Dendritic cell treated with granulocyte-macrophage colony-stimulating factor and Interleukin-4, amounts not matched to agents 40 ng/mL and 50 ng/mL, for 4 days (primary cell): Measurements from ENCODE around the gene ARL4A.

Experiments
- H3K27ac Mint-ChIP-seq: one replicate; pipeline ENCODE4 v1.8.0; 2022; ENCODE audit warnings: mild to moderate bottlenecking, mixed read lengths
- H3K27me3 Mint-ChIP-seq: one replicate; pipeline ENCODE4 v1.8.0; 2022; ENCODE audit warnings: mild to moderate bottlenecking, mixed read lengths
- H3K36me3 Mint-ChIP-seq: one replicate; pipeline ENCODE4 v1.8.0; 2022; ENCODE audit warnings: low read depth, mixed read lengths
- H3K4me1 Mint-ChIP-seq: one replicate; pipeline ENCODE4 v1.8.0; 2022; ENCODE audit warnings: low read depth, mixed read lengths
- H3K4me3 Mint-ChIP-seq: one replicate; pipeline ENCODE4 v1.8.0; 2022; ENCODE audit warnings: mild to moderate bottlenecking, moderate library complexity, mixed read lengths
- H3K9me3 Mint-ChIP-seq: one replicate; pipeline ENCODE4 v1.8.0; 2022; ENCODE audit warnings: mixed read lengths
- intact Hi-C: fragments of 100-400 bp; cut with micrococcal nuclease; formaldehyde crosslinking; loops from one replicate; pipeline ENCODE4 v1.15.0; 2022

The ARL4A gene

GRCh38 chr7:12731775-12732174, 44.3 kb downstream of the ARL4A start:
- H3K9me3 Mint-ChIP-seq: no peaks in the 10 kb centered on the region
- H3K27ac Mint-ChIP-seq: no peak overlapping the region

GRCh38 chr7:12732428-12732827, 45.0 kb downstream of the ARL4A start:
- Mint-ChIP-seq H3K4me1 (peaks cover 26% of the 10 kb centered on the region), H3K27ac (no peak overlapping the region), H3K36me3 (no peaks in the 10 kb centered on the region), H3K27me3 (no peaks in the 10 kb centered on the region), H3K9me3 (no peaks in the 10 kb centered on the region), H3K4me3 (no peak overlapping the region)
- intact Hi-C loops: no loop called here

More at GRCh38 chr7:12731775-12732174, 44.3 kb downstream of the ARL4A start:
- H3K27me3 Mint-ChIP-seq: no peaks in the 10 kb centered on the region
- H3K36me3 Mint-ChIP-seq: no peaks in the 10 kb centered on the region
- H3K4me1 Mint-ChIP-seq: peaks cover 26% of the 10 kb centered on the region
- H3K4me3 Mint-ChIP-seq: no peak overlapping the region
- intact Hi-C loops: no loop called here

GRCh38 chr7:12735923-12736322, 48.5 kb downstream of the ARL4A start:
- no peaks in the 10 kb centered on the region for H3K9me3 Mint-ChIP-seq
- H3K4me3 Mint-ChIP-seq: no peak overlapping the region
- H3K4me1 Mint-ChIP-seq: peaks cover 6% of the 10 kb centered on the region
- H3K36me3 Mint-ChIP-seq: no peaks in the 10 kb centered on the region
- H3K27me3 Mint-ChIP-seq: no peaks in the 10 kb centered on the region
- intact Hi-C loops: no loop called here
- no peak overlapping the region for H3K27ac Mint-ChIP-seq

GRCh38 chr7:12737373-12737772, 49.9 kb downstream of the ARL4A start:
- Mint-ChIP-seq H3K4me3 (no peak overlapping the region), H3K4me1 (no peaks in the 10 kb centered on the region), H3K27me3 (no peaks in the 10 kb centered on the region), H3K36me3 (no peaks in the 10 kb centered on the region), H3K27ac (no peak overlapping the region), H3K9me3 (no peaks in the 10 kb centered on the region)
- intact Hi-C loops: no loop called here

- no peak overlapping the region for H3K4me3 Mint-ChIP-seq
- H3K36me3 Mint-ChIP-seq: no peaks in the 10 kb centered on the region
- H3K9me3 Mint-ChIP-seq: no peaks in the 10 kb centered on the region
- intact Hi-C loops: no loop called here
- no peak overlapping the region for H3K27ac Mint-ChIP-seq
- no peaks in the 10 kb centered on the region for H3K4me1 Mint-ChIP-seq
- no peaks in the 10 kb centered on the region for H3K27me3 Mint-ChIP-seq
Observed at GRCh38 chr7:12737836-12738235, 50.4 kb downstream of the ARL4A start.

- Mint-ChIP-seq H3K4me1 (no peaks in the 10 kb centered on the region), H3K27ac (no peak overlapping the region), H3K27me3 (no peaks in the 10 kb centered on the region), H3K9me3 (no peaks in the 10 kb centered on the region), H3K4me3 (no peak overlapping the region), H3K36me3 (no peaks in the 10 kb centered on the region)
- intact Hi-C loops: no loop called here
Observed at GRCh38 chr7:12738665-12739064, 51.2 kb downstream of the ARL4A start.
